H1 (cell line): ENCODE results near the gene LRBA. TPM values are rescaled to one million over a fixed set of nuclear protein-coding genes. Genes with fewer than 3 reads are reported as not detected.
A peak's percentile ranks its signal among the peaks of the same experiment; 100 is the strongest.

ENCODE experiments used
- CTCF ChIA-PET: fragments of 300-600 bp; sonication (Branson Sonifier 250); formaldehyde crosslinking; loops from one replicate; lab custom pipeline; 2021; ENCODE audit not compliant: partially characterized antibody; lab: Charles Lee
- POLR2A ChIA-PET: fragments of 300-600 bp; sonication (Branson Sonifier 250); formaldehyde crosslinking; loops from one replicate; lab custom pipeline; 2021; ENCODE audit warnings: inconsistent platforms; ENCODE audit not compliant: partially characterized antibody; lab: Charles Lee
- DNase-seq, 2 experiments: peaks; one replicate each; pipeline versions ENCODE4 v3.0.0 to v3.0.0-alpha.2; 2010 to 2022; ENCODE audit warnings: low spot score in 2 of 2, low read depth in 1 of 2, mixed read lengths in 1 of 2
- FAIRE-seq: peaks from 2 replicates; lab custom pipeline; 2011; peaks lifted over from hg19 to GRCh38; lab: Jason Lieb, UNC
- H2AFZ ChIP-seq: 2 replicates; pipeline ENCODE4 v1.8.1; 2012; ENCODE audit warnings: low read length, inconsistent platforms
- H2AK5ac ChIP-seq: 2 replicates; pipeline ENCODE4 v1.6.1; 2013; ENCODE audit warnings: low read depth, low read length
- H2BK120ac ChIP-seq: replicated peaks from 2 replicates; pipeline ENCODE3; 2013; ENCODE audit warnings: low read depth, low read length, inconsistent platforms
- H2BK12ac ChIP-seq: 2 replicates; pipeline ENCODE4 v1.6.1; 2013; ENCODE audit warnings: low read depth, low read length
- H2BK15ac ChIP-seq: 2 replicates; pipeline ENCODE4 v1.6.1; 2013; ENCODE audit warnings: low read length
- H2BK20ac ChIP-seq: 2 replicates; pipeline ENCODE4 v1.6.1; 2013; ENCODE audit warnings: low read length
- H2BK5ac ChIP-seq: 2 replicates; pipeline ENCODE4 v1.6.1; 2013; ENCODE audit warnings: low read depth, low read length
- H3K14ac ChIP-seq: 2 replicates; pipeline ENCODE4 v1.6.1; 2013; ENCODE audit warnings: inconsistent platforms; ENCODE audit not compliant: insufficient read length
- H3K18ac ChIP-seq: 2 replicates; pipeline ENCODE4 v1.6.1; 2013; ENCODE audit warnings: low read length; ENCODE audit errors: extremely low read depth
- H3K23ac ChIP-seq: 2 replicates; pipeline ENCODE4 v1.6.1; 2013; ENCODE audit warnings: inconsistent platforms; ENCODE audit not compliant: insufficient read length
- H3K23me2 ChIP-seq: 2 replicates; pipeline ENCODE4 v1.6.1; 2013; ENCODE audit warnings: low read depth, low read length
- H3K27ac ChIP-seq: 2 replicates; pipeline ENCODE4 v1.6.1; 2011; ENCODE audit warnings: low read depth, low read length, inconsistent platforms
- H3K27me3 ChIP-seq, 4 experiments: replicated peaks in 1 of 4; 1 replicate in 1 of 4; 2 replicates in 3 of 4; pipeline versions ENCODE4 v1.6.1 to v1.8.1; 2011 to 2013; ENCODE audit warnings: low read length in 3 of 4, mild to moderate bottlenecking in 3 of 4, inconsistent platforms in 2 of 4, mixed read lengths in 2 of 4, moderate library complexity in 1 of 4; ENCODE audit not compliant: control insufficient read depth in 3 of 4, insufficient read depth in 3 of 4; ENCODE audit errors: extremely low read depth in 1 of 4
- H3K36me3 ChIP-seq, 4 experiments: 2 replicates each; pipeline versions ENCODE4 v1.6.1 to v1.8.1; 2011 to 2013; ENCODE audit warnings: mild to moderate bottlenecking in 4 of 4, low read length in 3 of 4, moderate library complexity in 2 of 4, control low read depth in 1 of 4, inconsistent platforms in 1 of 4; ENCODE audit not compliant: insufficient read depth in 4 of 4, control insufficient read depth in 2 of 4
- H3K4ac ChIP-seq: replicated peaks from 2 replicates; pipeline ENCODE3; 2013; ENCODE audit warnings: low read length, low read depth, mixed read lengths, inconsistent platforms; ENCODE audit not compliant: insufficient read length
- H3K4me1 ChIP-seq, 4 experiments: replicated peaks in 1 of 4; 1 replicate in 1 of 4; 2 replicates in 3 of 4; pipeline versions ENCODE4 v1.6.1 to v1.8.1; 2011 to 2013; ENCODE audit warnings: low read length in 3 of 4, inconsistent platforms in 2 of 4, mixed read lengths in 1 of 4; ENCODE audit not compliant: insufficient read depth in 4 of 4, control insufficient read depth in 3 of 4
- H3K4me2 ChIP-seq, 2 experiments: 2 replicates each; pipeline versions ENCODE4 v1.6.1 to v1.8.1; 2011 to 2013; ENCODE audit warnings: low read depth in 2 of 2, low read length in 2 of 2, control low read depth in 1 of 2, inconsistent platforms in 1 of 2, mild to moderate bottlenecking in 1 of 2; ENCODE audit not compliant: insufficient read depth in 1 of 2
- H3K4me3 ChIP-seq, 4 experiments: fragments of 200-600, 300-600 bp in 1 of 4; sonication (generic), shearing (Covaris generic), sonication (Bioruptor Twin) in 1 of 4; 2 replicates each; pipeline versions ENCODE4 v1.5.1 to v1.8.1; 2011 to 2016; ENCODE audit warnings: low read length in 4 of 4, low read depth in 3 of 4, control low read depth in 2 of 4, inconsistent platforms in 2 of 4, mild to moderate bottlenecking in 2 of 4, mixed read lengths in 1 of 4, moderate library complexity in 1 of 4; ENCODE audit not compliant: insufficient read depth in 2 of 4; ENCODE audit errors: extremely low read depth in 1 of 4
- H3K56ac ChIP-seq: replicated peaks from 2 replicates; pipeline ENCODE3; 2013; ENCODE audit warnings: low read depth, mild to moderate bottlenecking, mixed read lengths, low read length, inconsistent platforms; ENCODE audit not compliant: insufficient read length
- H3K79me1 ChIP-seq: 2 replicates; pipeline ENCODE4 v1.6.1; 2013; ENCODE audit warnings: low read depth, low read length, control low read depth
- H3K79me2 ChIP-seq, 2 experiments: 2 replicates each; pipeline versions ENCODE4 v1.6.1 to v1.8.1; 2012 to 2013; ENCODE audit warnings: low read length in 2 of 2, mild to moderate bottlenecking in 2 of 2, inconsistent platforms in 1 of 2; ENCODE audit not compliant: insufficient read depth in 2 of 2, control insufficient read depth in 1 of 2
- H3K9ac ChIP-seq, 4 experiments: replicated peaks in 1 of 4; 1 replicate in 1 of 4; 2 replicates in 3 of 4; pipeline versions ENCODE4 v1.6.1 to v1.8.1; 2011 to 2013; ENCODE audit warnings: low read depth in 3 of 4, low read length in 3 of 4, control low read depth in 2 of 4, mild to moderate bottlenecking in 2 of 4, moderate library complexity in 2 of 4, inconsistent platforms in 1 of 4; ENCODE audit errors: extremely low read depth in 1 of 4
- H3K9me3 ChIP-seq, 2 experiments: 2 replicates each; pipeline versions ENCODE4 v1.6.1 to v1.8.1; 2012 to 2013; ENCODE audit warnings: mild to moderate bottlenecking in 2 of 2, moderate library complexity in 2 of 2, control low read depth in 1 of 2, inconsistent platforms in 1 of 2, low read depth in 1 of 2, low read length in 1 of 2, mixed read lengths in 1 of 2; ENCODE audit not compliant: insufficient read depth in 2 of 2
- H4K20me1 ChIP-seq, 2 experiments: replicated peaks in 1 of 2; 2 replicates each; pipeline versions ENCODE3 to v1.8.1; 2011 to 2013; ENCODE audit warnings: inconsistent platforms in 2 of 2, low read length in 2 of 2, mild to moderate bottlenecking in 1 of 2; ENCODE audit not compliant: insufficient read depth in 2 of 2, control insufficient read depth in 1 of 2
- H4K5ac ChIP-seq: 2 replicates; pipeline ENCODE4 v1.6.1; 2013; ENCODE audit warnings: low read length, low read depth, mixed read lengths, inconsistent platforms; ENCODE audit not compliant: insufficient read length
- H4K8ac ChIP-seq: 2 replicates; pipeline ENCODE4 v1.8.0; 2013; ENCODE audit warnings: mild to moderate bottlenecking, moderate library complexity, low read length, inconsistent platforms; ENCODE audit not compliant: insufficient read depth; ENCODE audit errors: extremely low read depth
- H4K91ac ChIP-seq: replicated peaks from 2 replicates; pipeline ENCODE3; 2013; ENCODE audit warnings: low read length, mixed read lengths, inconsistent platforms; ENCODE audit not compliant: insufficient read length
- SP1 ChIP-seq: IDR thresholded peaks from 2 replicates; pipeline ENCODE4 v1.6.1; 2011; ENCODE audit warnings: low read depth, low read length
- TCF12 ChIP-seq: IDR thresholded peaks from 2 replicates; pipeline ENCODE4 v1.6.1; 2011; ENCODE audit warnings: low read depth, mild to moderate bottlenecking, low read length
- TEAD4 ChIP-seq: IDR thresholded peaks from 2 replicates; pipeline ENCODE4 v1.6.1; 2012; ENCODE audit warnings: low read depth, low read length, inconsistent platforms, mixed read lengths
- WGBS, 2 experiments: shearing (Covaris generic) in 1 of 2; methylation state at CpG; one replicate each; pipeline versions ENCODE4 v1.1.6 to v1.1.7; 2013 to 2015; ENCODE audit warnings: low lambda C conversion rate in 2 of 2, mixed read lengths in 2 of 2, inconsistent platforms in 1 of 2, low coverage in 1 of 2, missing lambda C conversion rate in 1 of 2; ENCODE audit not compliant: insufficient replicate concordance in 2 of 2, insufficient coverage in 1 of 2, insufficient read length in 1 of 2; ENCODE audit errors: extremely low coverage in 1 of 2, missing lambda C conversion rate in 1 of 2; 5-methylcytosine and 5-hydroxymethylcytosine counted together
- polyA plus RNA-seq, 7 experiments: library from polyadenylated mRNA; depleted of rRNA in 3 of 7; stranded (reverse) in 5 of 7; unstranded in 2 of 7; fragments of >200 nt in 5 of 7; fragments of 200-250 nt in 2 of 7; gene quantifications; 1 replicate in 5 of 7; 2 replicates in 1 of 7; 4 replicates in 1 of 7; pipeline versions ENCODE4 v1.2.1 to v1.2.3, GENCODE V29; 2011 to 2013; ENCODE audit warnings: missing spikeins in 2 of 7, mixed read lengths in 2 of 7
- total RNA-seq: library from RNA; stranded (reverse); fragmentation: NEBNext Ultra II Directional; extraction: Animal tissue kit (Norgen Biotek cat#: 25700); gene quantifications from 2 replicates; pipeline ENCODE4 v1.2.1, GENCODE V29; 2021

The LRBA gene
- total and polyA plus RNA-seq, 2 of the 8 experiments (the other 6 are each of a cell fraction or from before 2014, with no cell fraction given) = 54.6 to 83.2 TPM

DNA sequence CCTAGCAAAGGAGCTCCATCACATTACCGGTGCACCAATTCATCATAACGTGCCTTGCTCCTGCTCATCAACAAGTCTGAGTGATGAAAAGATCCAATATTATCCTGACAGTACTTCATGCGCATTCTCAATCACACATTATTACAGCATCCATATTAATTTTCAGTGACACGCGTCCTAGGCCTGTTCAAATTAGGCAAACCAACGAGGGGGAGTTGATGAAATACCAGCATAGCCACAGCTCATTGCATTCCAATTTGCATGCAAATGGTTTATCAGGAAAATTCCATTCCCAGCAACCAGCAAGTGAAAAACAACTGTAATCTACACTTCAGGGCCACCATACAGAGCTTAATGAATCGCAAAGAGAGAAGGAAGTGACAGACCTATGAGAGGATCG is 699.9 kb downstream of the LRBA start:
- FAIRE-seq (peak; percentile 71), DNase-seq (no peak)
- peak overlapping the region in 1 of 2 experiments; percentile 37; a peak in 1 of 4 replicates for H3K4me2 ChIP-seq
- H3K23me2 ChIP-seq = no peaks in the 10 kb centered on the region
- H2BK120ac ChIP-seq = no peak overlapping the region
- no peak overlapping the region for H4K5ac ChIP-seq
- TF ChIP-seq TEAD4 = peak; percentile 69
- TF ChIP-seq TCF12 = no peak
- TF ChIP-seq SP1 = 0 out of 2 replicates have a peak, but pooled peaks have one; percentile 37
- CTCF ChIA-PET = interaction anchor here (0.6 to 1.9 kb wide), 6 partner anchors 17 to 193 kb away, joined by 3 to 8 read pairs (median 3); no protein-coding TSS in a partner anchor
- H4K91ac ChIP-seq = no peak overlapping the region
- no peak overlapping the region for H3K14ac ChIP-seq
- no peak overlapping the region for H3K23ac ChIP-seq
- H2AFZ ChIP-seq = no peak overlapping the region
- peak overlapping the region in 1 of 4 experiments; percentile 1; a peak in 1 of 8 replicates for H3K4me3 ChIP-seq
- no peaks in the 10 kb centered on the region for H3K36me3 ChIP-seq
- H3K27ac ChIP-seq = no peak overlapping the region
- peak overlapping the region; percentile 77; the same call in 1 of the 2 replicates for H2BK12ac ChIP-seq
- no peak overlapping the region for H3K18ac ChIP-seq
- H3K79me1 ChIP-seq = no peaks in the 10 kb centered on the region
- no peak overlapping the region for H3K4ac ChIP-seq
- no peak overlapping the region for H2AK5ac ChIP-seq
- H2BK15ac ChIP-seq = no peak overlapping the region
- POLR2A ChIA-PET = no interaction called here
- no peak overlapping the region for H3K9ac ChIP-seq
- H2BK5ac ChIP-seq = no peak overlapping the region; the same call in 1 of the 2 replicates
- peaks cover 0 to 4% of the 10 kb centered on the region in 2 experiments for H4K20me1 ChIP-seq
- WGBS, 2 experiments = 39% methylated on average over 8 of the region's 8 CpGs; no CpG with 5 or more reads in 1 of the 2 experiments
- H3K9me3 ChIP-seq = no peaks in the 10 kb centered on the region
- H3K27me3 ChIP-seq = no peaks in the 10 kb centered on the region
- no peaks in the 10 kb centered on the region for H3K79me2 ChIP-seq
- H3K4me1 ChIP-seq = peaks cover 2 to 8% (median 5%) of the 10 kb centered on the region in 4 experiments; a peak in 5 of 7 replicates
- no peak overlapping the region for H3K56ac ChIP-seq
- H2BK20ac ChIP-seq = no peak overlapping the region
- no peak overlapping the region for H4K8ac ChIP-seq
